Right lobe of liver (tissue), 6 donors: ENCODE data around the gene BCL11B. TPM values are rescaled to one million over a fixed set of nuclear protein-coding genes. Genes with fewer than 3 reads are reported as not detected.

Experiments
- ATAC-seq, 4 donors: fragments of 200-7000 bp; cut with Tn5 transposase; one replicate each; pipeline ENCODE4 v1.9.1; 2020; ENCODE audit warnings: mild to moderate bottlenecking in 4 of 4, moderate library complexity in 4 of 4
- DNase-seq, 3 donors: peaks; one replicate each; pipeline ENCODE4 v3.0.0-alpha.2; 2020
- H3K27ac ChIP-seq, 3 donors: fragments of 200-600 bp; one replicate each; pipeline ENCODE4 v1.8.0; 2022
- H3K27me3 ChIP-seq, 2 donors: fragments of 200-600 bp; one replicate each; pipeline ENCODE4 v1.8.0; 2022
- H3K36me3 ChIP-seq, 4 donors: fragments of 200-600 bp; sonication (generic) in 1 of 4; one replicate each; pipeline versions ENCODE4 v1.5.1 to v1.8.0; 2017 to 2022; ENCODE audit warnings: control low read depth in 1 of 4
- H3K4me1 ChIP-seq, 4 donors: fragments of 200-600 bp; sonication (generic) in 1 of 4; one replicate each; pipeline versions ENCODE4 v1.5.1 to v1.8.0; 2017 to 2022; ENCODE audit warnings: control low read depth in 1 of 4
- H3K4me3 ChIP-seq, 3 donors: fragments of 200-600 bp; one replicate each; pipeline ENCODE4 v1.8.0; 2022
- H3K9me3 ChIP-seq, 4 donors: fragments of 200-600 bp; sonication (generic) in 1 of 4; one replicate each; pipeline versions ENCODE4 v1.5.1 to v1.8.0; 2017 to 2022; ENCODE audit warnings: control low read depth in 1 of 4
- CTCF ChIP-seq, 4 donors: fragments of 200-600 bp in 3 of 4; fragments of 450-650 bp in 1 of 4; IDR thresholded peaks; one replicate each; pipeline versions ENCODE4 v1.5.1 to v1.8.0; 2016 to 2022; ENCODE audit warnings: antibody characterized with exemption in 4 of 4, mild to moderate bottlenecking in 2 of 4
- POLR2A ChIP-seq: fragments of 450-650 bp; IDR thresholded peaks from one replicate; pipeline ENCODE4 v1.6.1; 2017; ENCODE audit warnings: antibody characterized with exemption, mild to moderate bottlenecking
- WGBS: methylation state at CpG from one replicate; pipeline ENCODE4 v1.1.6; 2018; ENCODE audit warnings: low coverage, low lambda C conversion rate; ENCODE audit not compliant: insufficient coverage; ENCODE audit errors: missing lambda C conversion rate; 5-methylcytosine and 5-hydroxymethylcytosine counted together
- intact Hi-C, 2 donors: fragments of 100-400 bp; cut with DNase I; formaldehyde crosslinking; loops; one replicate each; pipeline versions ENCODE4 v1.11.2 to v1.14.1; 2022
- total RNA-seq, 6 experiments: library from RNA; depleted of rRNA in 2 of 6; stranded (reverse); fragments of >200 nt in 2 of 6; fragmentation: NEBNext Ultra II Directional in 3 of 6; extraction: Animal tissue kit (Norgen Biotek cat#: 25700) in 3 of 6; gene quantifications; one replicate each; pipeline versions ENCODE4 v1.1.0 to v1.2.4, GENCODE V29; 2016 to 2023
- donor health status: DM: no; HTN: yes; CAD: no.
- donor health status: DM: no; HTN: no; CAD: no.
- donor health status: DM: no; HTN: no; CAD: no.
- donor health status: DM: no; HTN: yes; CAD: no.
- donor health status: DM: no; HTN: yes; CAD: no.

The BCL11B gene
- total RNA-seq, 6 experiments from 2014 or later = 0.04 to 0.61 (median 0.24) TPM

GRCh38 chr14:99309220-99309766 lies 37.3 kb upstream of the BCL11B start:
- no peaks in the 10 kb centered on the region for H3K9me3 ChIP-seq

GRCh38 chr14:99304208-99304607 lies 32.2 kb upstream of the BCL11B start:
- WGBS = 75% methylated on average over 1 of the region's 1 CpG
- ATAC-seq (no peak), DNase-seq (no peak)
- Histone ChIP-seq H3K4me1 (no peaks in the 10 kb centered on the region), H3K27me3 (no peaks in the 10 kb centered on the region), H3K9me3 (no peaks in the 10 kb centered on the region), H3K4me3 (no peak overlapping the region), H3K27ac (no peak overlapping the region), H3K36me3 (no peaks in the 10 kb centered on the region)
- intact Hi-C loops = no loop called here
- no peak for TF ChIP-seq CTCF (IDR thresholded peaks at IDR 0.05)
- TF ChIP-seq POLR2A = no peak

More at GRCh38 chr14:99309220-99309766, 37.3 kb upstream of the BCL11B start:
- DNase-seq (no peak), ATAC-seq (no peak)
- no peaks in the 10 kb centered on the region for H3K4me1 ChIP-seq
- H3K4me3 ChIP-seq = no peak overlapping the region
- H3K27ac ChIP-seq = no peak overlapping the region
- WGBS = 91% methylated on average over 4 of the region's 4 CpGs
- no peaks in the 10 kb centered on the region for H3K36me3 ChIP-seq
- no peak for TF ChIP-seq CTCF (IDR thresholded peaks at IDR 0.05)
- no peak for TF ChIP-seq POLR2A
- intact Hi-C loops = no loop called here
- no peaks in the 10 kb centered on the region for H3K27me3 ChIP-seq

GRCh38 chr14:99300190-99300589 lies 28.2 kb upstream of the BCL11B start:
- Histone ChIP-seq H3K4me3 (no peak overlapping the region), H3K27me3 (no peaks in the 10 kb centered on the region), H3K9me3 (no peaks in the 10 kb centered on the region), H3K36me3 (no peaks in the 10 kb centered on the region), H3K27ac (no peak overlapping the region), H3K4me1 (no peaks in the 10 kb centered on the region)
- ATAC-seq (no peak), DNase-seq (no peak)
- intact Hi-C loops = no loop called here
- TF ChIP-seq CTCF (IDR thresholded peaks at IDR 0.05) (no peak), POLR2A (no peak)

GRCh38 chr14:99296517-99296916 lies 24.5 kb upstream of the BCL11B start:
- no peak overlapping the region for H3K27ac ChIP-seq
- intact Hi-C loops = no loop called here

More at GRCh38 chr14:99296517-99296916, 24.5 kb upstream of the BCL11B start:
- DNase-seq (no peak), ATAC-seq (no peak)
- Histone ChIP-seq H3K4me3 (no peak overlapping the region), H3K4me1 (no peaks in the 10 kb centered on the region), H3K36me3 (no peaks in the 10 kb centered on the region), H3K27me3 (no peaks in the 10 kb centered on the region), H3K9me3 (no peaks in the 10 kb centered on the region)
- 75% methylated on average over 8 of the region's 10 CpGs for WGBS
- TF ChIP-seq CTCF (IDR thresholded peaks at IDR 0.05) = no peak
- TF ChIP-seq POLR2A = no peak
